HG02840 (cell line): ENCODE data around the gene ARID3A.
"Not testable (repeated sequence)": the region's sequence is repeated elsewhere in the genome, so short reads cannot be mapped to it uniquely, and the experiment has no call there.

Experiments
- ATAC-seq: cut with Tn5 transposase; IDR thresholded peaks from one replicate; pipeline ENCODE4 v1.9.1; 2021; ENCODE audit warnings: mild to moderate bottlenecking, moderate library complexity, moderate number of reproducible peaks; ENCODE audit not compliant: unreplicated experiment, low FRiP score

ARID3A gene

GRCh38 chr19:944171-944567, 18.3 kb downstream of the ARID3A start:
- ATAC-seq: no peak

DNA sequence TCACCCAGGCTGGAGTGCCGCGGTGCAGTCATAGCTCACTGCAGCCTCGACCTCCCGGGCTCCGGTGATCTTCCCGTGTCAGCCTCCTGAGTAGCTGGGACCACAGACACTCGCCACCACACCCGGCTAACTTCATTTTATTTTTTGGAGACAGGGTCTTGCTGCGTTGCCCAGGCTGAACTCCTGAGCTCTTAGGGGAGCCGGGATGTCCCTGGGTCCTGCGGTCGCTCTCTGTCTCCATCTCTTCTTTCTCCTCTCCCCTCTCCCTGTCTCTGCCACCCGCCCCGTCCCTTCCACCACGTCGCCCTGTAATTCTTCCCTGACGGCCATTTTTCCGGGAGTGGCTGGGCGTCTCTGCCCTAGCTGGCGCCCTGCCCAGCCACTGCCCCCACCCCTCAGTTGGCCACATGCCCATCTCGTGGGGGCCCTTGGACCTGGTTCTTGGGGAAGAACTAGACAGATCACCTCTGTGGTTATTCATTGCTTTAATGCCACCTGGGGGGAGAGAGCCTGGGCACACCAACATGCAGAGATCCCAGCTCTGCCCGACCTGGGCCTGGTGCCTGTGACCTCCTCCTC, 18.9 kb downstream of the ARID3A start:
- ATAC-seq: no peak

DNA sequence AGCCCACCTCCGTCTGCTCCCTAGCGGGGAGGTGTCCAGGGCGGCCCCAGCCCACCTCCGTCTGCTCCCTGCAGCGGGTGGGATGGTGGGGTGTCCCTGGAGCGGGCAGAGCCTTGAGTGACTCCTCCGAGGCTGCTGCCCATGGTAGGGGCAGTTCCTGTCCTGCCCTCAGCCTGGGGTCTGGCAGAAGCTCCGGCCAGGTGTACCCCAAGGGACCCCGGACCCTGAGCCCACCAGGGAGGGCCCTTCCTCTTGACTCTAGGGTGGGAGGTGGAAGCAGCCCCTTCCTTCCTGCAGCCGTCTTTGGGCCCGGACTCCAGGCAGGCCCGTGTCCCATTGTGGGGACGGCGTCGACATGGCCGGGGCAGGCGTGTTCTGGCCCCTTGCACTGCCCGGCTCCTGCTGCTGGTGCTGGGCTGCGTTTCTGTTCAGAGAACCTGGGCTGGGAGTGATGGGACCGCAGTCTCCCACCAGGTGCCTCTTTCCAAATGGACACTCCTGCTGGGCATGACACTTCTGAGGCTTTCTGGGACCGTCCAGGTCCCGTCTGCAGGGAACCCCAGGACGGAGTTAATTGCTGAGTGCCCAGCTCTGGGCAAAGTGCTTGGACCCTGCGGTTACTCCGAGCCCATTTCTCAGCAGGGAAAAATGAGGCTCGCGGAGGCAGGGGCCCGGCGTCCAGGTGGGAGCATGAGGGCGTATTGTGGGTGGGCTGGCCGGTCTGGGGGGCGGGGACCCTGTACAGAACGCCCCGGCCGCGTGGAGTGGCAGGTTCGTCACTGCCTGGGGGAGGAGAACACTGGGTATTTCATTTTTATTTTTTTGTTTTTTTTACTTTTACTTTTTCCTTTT, 19.8 kb downstream of the ARID3A start:
- ATAC-seq: no peak

GRCh38 chr19:947090-947706, 21.4 kb downstream of the ARID3A start:
- ATAC-seq: peak; percentile 14

- peak; percentile 57 for ATAC-seq
Observed at GRCh38 chr19:947707-948539, 22.1 kb downstream of the ARID3A start.

DNA sequence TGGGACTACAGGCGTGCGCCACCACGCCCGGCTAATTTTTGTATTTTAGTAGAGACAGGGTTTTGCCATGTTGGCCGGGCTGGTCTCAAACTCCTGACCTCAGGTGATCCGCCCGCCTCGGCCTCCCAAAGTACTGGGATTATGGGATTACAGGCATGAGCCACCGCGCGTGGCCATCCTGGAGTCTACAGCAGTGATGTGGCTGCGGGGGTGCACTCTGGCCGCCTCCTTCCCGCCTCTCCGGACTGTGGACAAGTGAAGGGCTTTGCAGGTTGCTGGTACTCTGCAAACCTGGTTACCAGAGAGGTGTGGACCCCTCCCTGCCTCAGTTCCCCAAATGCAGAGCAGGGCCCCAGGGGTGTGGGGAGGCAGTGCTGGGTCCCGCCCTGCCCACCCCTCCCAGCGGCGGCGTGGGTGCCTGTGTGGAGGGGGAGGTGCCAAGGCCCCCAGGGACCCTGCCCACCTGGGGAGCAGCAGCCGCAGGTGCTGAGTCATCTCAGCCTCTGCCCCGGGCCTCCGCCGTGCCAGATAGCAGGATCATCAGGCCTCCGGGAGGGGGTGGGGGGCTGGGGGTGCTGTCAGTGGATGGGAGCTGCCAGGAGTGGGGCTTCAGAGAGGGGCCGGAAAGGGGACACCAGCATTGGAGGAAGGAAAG, 23.1 kb downstream of the ARID3A start:
- ATAC-seq: no peak

DNA sequence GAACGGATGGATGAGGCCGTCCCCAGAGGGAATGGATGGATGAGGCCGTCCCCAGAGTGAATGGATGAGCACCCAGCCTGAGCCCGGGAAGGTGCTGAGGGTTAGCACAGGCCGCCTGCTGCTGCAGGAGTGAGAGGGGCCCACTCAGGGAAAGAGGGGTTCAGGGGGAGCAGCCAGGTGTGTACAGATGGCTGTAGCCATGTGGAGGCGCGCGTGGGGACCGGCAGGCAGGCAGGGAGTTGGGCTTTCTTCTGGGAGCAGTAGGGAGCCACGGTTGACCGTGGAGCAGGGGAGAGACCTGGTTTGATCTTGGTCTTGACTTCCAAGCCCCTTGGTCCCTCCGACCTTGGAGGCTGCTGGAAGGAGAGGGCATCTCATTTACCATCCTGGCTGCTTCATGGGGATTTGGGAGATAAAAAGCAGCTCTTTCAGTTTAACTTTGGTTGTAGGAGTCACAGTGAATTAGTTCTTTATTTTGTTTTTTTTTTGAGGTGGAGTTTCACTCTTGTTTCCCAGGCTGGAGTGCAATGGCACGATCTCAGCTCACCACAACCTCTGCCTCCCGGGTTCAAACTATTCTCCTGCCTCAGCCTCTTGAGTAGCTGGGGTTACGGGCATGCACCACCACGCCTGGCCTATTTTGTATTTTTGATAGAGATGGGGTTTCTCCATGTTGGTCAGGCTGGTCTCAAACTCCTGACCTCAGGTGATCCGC, 24.7 kb downstream of the ARID3A start:
- no peak for ATAC-seq

GRCh38 chr19:952049-952679, 26.3 kb downstream of the ARID3A start:
- no peak for ATAC-seq

DNA sequence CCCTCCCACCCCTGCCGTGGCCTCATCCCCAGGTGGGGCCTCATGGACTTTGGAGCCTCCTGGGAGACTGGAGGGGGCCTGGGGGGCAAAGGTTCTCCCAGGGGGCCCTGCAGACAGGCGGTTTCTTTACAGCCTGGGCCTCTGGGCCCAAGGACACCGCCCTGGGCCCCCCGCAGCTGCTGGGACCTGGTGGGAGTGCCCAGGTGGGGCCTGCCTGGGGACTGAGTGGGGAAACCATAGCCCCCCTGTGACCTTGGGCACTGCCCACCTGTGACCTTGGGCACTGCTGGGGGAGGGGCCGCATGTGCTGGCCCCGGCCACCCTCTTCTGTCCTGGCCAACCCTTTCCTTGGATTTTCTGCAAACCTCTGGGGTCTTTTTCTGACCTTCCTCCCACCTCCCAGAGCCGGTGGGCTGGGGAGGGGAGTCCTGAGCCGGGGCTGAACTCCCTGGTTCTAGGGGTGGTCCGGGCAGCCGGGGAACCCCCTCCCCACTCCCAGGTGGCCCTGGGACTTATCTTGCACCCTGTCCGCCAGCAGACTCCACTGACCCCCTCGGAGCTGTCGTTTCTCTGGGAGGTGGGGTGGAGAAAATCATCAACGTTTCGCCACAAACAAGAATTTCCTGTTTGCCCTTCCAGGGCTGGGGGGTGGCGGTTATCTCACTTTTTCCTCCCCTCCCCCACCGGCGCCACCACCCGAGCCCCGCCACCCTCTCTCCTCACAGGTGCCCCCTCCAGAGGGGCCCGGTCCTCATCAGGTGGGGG, 27.0 kb downstream of the ARID3A start:
- ATAC-seq: no peak

- ATAC-seq: no peak
Observed at GRCh38 chr19:953445-954271, 27.8 kb downstream of the ARID3A start.

- ATAC-seq: no peak
Observed at GRCh38 chr19:954272-954671, 28.4 kb downstream of the ARID3A start.

DNA sequence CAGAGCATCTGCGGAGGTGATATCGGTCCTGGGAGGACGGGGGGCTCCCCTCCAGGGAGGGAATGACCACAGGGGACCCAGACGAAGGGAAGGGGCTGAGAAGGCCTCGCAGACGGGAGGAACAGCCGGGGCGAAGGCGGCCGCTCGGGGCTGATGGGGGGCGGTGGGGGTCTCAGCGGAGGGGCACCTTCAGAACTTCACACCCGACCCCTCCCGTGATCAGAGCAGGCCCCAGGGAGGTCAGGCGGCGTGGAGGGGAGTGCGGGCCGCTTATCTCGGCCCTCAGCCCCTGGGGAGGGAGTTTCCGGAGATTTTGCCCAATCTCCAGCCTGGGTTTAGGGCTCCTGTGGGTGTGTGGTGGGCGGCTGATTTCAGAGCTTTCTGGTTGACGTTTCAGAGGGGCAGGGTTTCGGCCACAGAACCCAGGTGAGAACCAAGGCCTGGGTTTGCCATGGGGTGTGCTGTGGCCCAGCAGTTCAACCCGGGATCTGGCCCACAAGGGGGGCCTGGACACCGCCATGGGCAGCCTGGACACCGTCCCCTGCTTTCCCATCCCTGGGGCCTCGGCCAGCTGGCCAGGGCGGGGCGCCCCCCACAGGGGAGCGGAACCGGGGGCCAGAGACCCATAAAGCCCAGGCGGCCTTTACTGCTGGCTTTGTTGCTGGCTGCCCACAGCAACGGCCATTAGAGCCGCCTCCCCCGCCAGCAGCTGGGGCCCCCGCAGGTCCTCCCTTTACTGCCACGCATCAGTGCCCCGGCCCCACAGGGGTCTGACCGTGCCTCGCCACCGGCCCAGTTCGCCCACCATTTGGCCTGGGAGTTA, 29.0 kb downstream of the ARID3A start:
- ATAC-seq: no peak

DNA sequence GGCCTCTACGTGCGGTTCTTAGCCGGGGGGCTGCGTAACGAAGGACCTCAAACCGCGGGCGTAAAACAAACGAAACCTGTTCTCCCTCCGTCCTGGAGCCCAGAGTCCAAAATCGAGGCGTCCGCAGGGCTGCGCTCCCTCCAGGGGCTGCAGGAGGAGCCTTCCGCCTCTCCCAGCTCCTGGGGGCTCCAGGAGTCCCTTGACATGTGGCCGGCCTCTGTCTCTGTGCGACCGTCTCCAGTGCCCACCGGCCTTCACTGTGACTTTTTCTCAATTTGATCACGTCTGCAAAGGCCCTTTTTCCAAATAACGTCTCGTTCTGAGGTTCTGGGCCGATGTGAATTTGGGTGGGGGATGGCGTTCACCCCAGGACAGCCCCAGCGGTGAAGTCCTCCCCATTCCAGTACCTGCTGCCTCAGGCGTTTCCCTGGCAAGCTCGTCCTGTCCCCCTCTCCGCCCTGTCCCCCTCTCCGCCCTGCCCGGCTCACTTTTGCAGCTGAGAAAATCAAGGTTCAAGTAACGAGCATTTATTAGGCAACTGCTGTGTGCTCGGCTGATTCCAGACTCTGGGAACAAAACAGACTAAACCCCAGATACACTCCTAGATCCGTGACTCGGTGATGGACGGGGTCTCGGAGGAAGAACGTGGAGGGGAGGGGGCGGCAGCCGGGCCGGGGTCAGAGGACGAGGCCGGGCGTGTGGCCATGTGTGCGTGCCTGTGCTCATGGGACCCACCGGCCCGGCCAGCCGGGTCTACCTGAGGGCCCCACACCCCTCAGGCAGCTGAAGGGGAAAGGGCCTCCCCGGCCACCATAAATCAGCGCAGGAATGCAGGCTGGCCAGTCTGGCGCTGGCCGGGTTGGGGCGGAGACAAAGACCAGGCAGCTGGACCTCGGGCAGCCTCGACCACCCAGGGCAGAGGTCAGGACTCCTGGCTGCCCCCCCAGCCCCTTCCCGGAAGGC, 30.2 kb downstream of the ARID3A start:
- ATAC-seq: no peak

DNA sequence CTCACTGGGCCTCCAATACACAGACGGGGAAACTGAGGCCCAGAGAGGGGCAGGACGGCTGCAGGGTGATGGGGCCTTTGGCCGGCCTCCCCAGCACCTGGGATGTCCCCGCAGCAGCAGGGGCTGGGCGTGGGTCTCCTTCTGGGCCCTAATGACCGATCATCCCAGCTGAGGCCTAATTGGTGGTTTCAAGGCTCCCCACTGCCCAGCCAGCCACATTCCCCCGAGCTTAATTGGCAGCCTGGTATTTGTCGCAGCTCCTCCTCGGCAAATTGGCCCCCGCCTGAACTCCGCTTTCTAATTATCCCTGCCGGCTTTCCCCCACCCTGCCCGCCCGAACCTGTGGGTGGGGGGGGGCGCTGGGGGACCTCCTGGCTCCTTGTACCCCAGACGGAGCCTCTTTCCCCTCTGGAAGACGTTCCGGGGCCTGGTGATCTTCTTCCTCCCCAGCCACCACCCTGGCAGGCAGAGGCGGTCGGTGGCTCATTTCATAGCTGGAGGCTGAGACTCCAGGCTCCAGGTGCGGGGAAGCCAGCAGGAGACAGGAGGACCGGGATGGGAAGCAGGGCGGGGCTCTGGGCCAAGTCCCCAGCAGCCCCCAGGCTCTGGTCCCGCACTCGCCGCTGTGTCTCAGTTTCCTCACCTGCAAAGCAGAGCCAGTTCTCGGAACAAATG, 31.1 kb downstream of the ARID3A start:
- no peak for ATAC-seq

- ATAC-seq: not testable (repeated sequence)
Observed at GRCh38 chr19:957578-957977, 31.7 kb downstream of the ARID3A start.
